Stomach (tissue), 9 donors: ENCODE data around the gene GLIS2. TPM values are rescaled to one million over a fixed set of nuclear protein-coding genes. Genes with fewer than 3 reads are reported as not detected.

ENCODE experiments used
- DNase-seq, 2 donors: peaks; one replicate each; pipeline versions ENCODE4 v3.0.0 to v3.0.0-alpha.2; 2013 to 2019
- H3K27ac ChIP-seq, 5 donors: fragments of 200-600 bp in 4 of 5; sonication (generic) in 4 of 5; one replicate each; pipeline ENCODE4 v1.5.1; 2013 to 2019; ENCODE audit warnings: mild to moderate bottlenecking in 1 of 5, moderate library complexity in 1 of 5
- H3K27me3 ChIP-seq, 3 donors: fragments of 200-600 bp; sonication (generic); one replicate each; pipeline ENCODE4 v1.5.1; 2017 to 2019; ENCODE audit warnings: mixed run types in 1 of 3
- H3K36me3 ChIP-seq, 4 donors: fragments of 200-600 bp; sonication (generic); 1 replicate in 3 of 4; 2 replicates in 1 of 4; pipeline ENCODE4 v1.5.1; 2016 to 2019
- H3K4me1 ChIP-seq, 4 donors: fragments of 200-600 bp; sonication (generic); one replicate each; pipeline ENCODE4 v1.5.1; 2016 to 2019
- H3K4me3 ChIP-seq, 4 donors: fragments of 200-600 bp; sonication (generic) in 3 of 4; one replicate each; pipeline ENCODE4 v1.5.1; 2016 to 2019; ENCODE audit warnings: mild to moderate bottlenecking in 1 of 4
- H3K9me3 ChIP-seq, 4 donors: fragments of 200-600 bp; sonication (generic); one replicate each; pipeline ENCODE4 v1.5.1; 2016 to 2019
- EP300 ChIP-seq: sonication (generic); formaldehyde crosslinking; IDR thresholded peaks from one replicate; pipeline ENCODE4 v1.6.1; 2017; ENCODE audit warnings: antibody characterized with exemption
- POLR2A ChIP-seq, 4 donors: fragments of 450-650 bp; IDR thresholded peaks; one replicate each; pipeline ENCODE4 v1.6.1; 2016; ENCODE audit warnings: antibody characterized with exemption in 4 of 4, control low read depth in 2 of 4, mild to moderate bottlenecking in 1 of 4, moderate library complexity in 1 of 4
- POLR2AphosphoS5 ChIP-seq, 3 donors: sonication (generic); formaldehyde crosslinking; IDR thresholded peaks; one replicate each; pipeline ENCODE4 v1.6.1; 2016; ENCODE audit warnings: antibody characterized with exemption in 3 of 3
- WGBS, 5 donors: extraction: QIAGEN DNeasy Blood & Tissue Kit in 3 of 5; methylation state at CpG; one replicate each; pipeline versions ENCODE4 v1.1.5 to v1.1.7; 2013 to 2018; 5-methylcytosine and 5-hydroxymethylcytosine counted together
- intact Hi-C: fragments of 100-400 bp; cut with DNase I; formaldehyde crosslinking; loops from one replicate; pipeline ENCODE4 v1.15.1; 2023; ENCODE audit warnings: low total_unique reads
- polyA plus RNA-seq, 3 donors: library from polyadenylated mRNA; stranded (reverse); fragments of 200-250 nt; gene quantifications; one replicate each; pipeline ENCODE4 v1.2.3, GENCODE V29; 2013
- total RNA-seq, 5 donors: library from RNA; depleted of rRNA; stranded (reverse); fragments of >200 nt; gene quantifications; one replicate each; pipeline versions ENCODE4 v1.1.0 to v1.2.3, GENCODE V29; 2014 to 2016
- TF ChIP-seq, protein P1 (sequence below), 7 experiments: fragments of 450-650 bp in 4 of 7; fragments of 200-600 bp in 3 of 7; sonication (generic) in 3 of 7; IDR thresholded peaks; one replicate each; pipeline ENCODE4 v1.5.1; 2016 to 2019; ENCODE audit warnings: antibody characterized with exemption in 7 of 7, control low read depth in 2 of 7, mild to moderate bottlenecking in 1 of 7
- donor health status: healthy with polysubstance abuse.
- donor health status: Bipolar disorder and iron deficiency.
- donor health status: healthy.

GLIS2 gene
- total and polyA plus RNA-seq, 8 donors: 3.2 to 21.0 (median 5.2) TPM

DNA sequence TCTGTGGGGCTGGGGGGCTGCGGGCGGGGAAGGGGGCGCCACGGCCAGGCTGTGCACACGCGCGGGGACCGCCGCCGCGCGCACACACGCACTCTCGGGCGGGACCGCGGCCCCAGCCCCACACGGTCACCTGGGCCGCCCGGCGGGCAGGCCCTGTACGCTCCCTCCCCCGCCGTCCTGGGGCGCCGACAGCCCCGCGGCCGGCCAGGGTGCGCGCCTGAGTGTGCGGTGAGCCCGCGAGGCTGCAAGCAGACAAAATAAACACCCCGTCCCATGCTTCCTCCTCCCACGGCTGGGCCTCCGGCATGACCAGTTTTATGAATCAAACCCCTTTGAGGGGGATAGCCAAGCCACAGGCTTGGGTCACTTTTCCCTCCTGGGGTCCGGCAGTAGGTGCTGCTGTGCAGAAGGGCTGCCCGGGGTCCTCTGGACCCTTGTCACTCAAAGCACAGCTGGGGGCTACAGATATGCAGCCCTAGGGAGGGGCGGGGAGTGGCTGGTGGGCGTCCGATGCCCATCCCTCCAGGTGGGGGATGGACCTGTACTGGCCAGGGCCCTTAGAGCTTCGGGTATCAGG is 56.2 kb downstream of the GLIS2 start:
- H3K36me3 ChIP-seq: peaks cover 0 to 8% (median 0%) of the 10 kb centered on the region in 4 donors
- TF ChIP-seq POLR2AphosphoS5 (IDR thresholded peaks at IDR 0.05) (no peak), EP300 (no peak), POLR2A (IDR thresholded peaks at IDR 0.05) (no peak)
- TF ChIP-seq, protein P1, sequence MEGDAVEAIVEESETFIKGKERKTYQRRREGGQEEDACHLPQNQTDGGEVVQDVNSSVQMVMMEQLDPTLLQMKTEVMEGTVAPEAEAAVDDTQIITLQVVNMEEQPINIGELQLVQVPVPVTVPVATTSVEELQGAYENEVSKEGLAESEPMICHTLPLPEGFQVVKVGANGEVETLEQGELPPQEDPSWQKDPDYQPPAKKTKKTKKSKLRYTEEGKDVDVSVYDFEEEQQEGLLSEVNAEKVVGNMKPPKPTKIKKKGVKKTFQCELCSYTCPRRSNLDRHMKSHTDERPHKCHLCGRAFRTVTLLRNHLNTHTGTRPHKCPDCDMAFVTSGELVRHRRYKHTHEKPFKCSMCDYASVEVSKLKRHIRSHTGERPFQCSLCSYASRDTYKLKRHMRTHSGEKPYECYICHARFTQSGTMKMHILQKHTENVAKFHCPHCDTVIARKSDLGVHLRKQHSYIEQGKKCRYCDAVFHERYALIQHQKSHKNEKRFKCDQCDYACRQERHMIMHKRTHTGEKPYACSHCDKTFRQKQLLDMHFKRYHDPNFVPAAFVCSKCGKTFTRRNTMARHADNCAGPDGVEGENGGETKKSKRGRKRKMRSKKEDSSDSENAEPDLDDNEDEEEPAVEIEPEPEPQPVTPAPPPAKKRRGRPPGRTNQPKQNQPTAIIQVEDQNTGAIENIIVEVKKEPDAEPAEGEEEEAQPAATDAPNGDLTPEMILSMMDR (IDR thresholded peaks at IDR 0.05): no peak
- peak in 1 of 2 donors; percentile 73 for DNase-seq
- intact Hi-C loops: no loop called here
- no peaks in the 10 kb centered on the region for H3K27me3 ChIP-seq
- H3K4me1 ChIP-seq: peaks cover 68 to 80% (median 76%) of the 10 kb centered on the region in 4 donors
- H3K4me3 ChIP-seq: peak overlapping the region; percentile 55 to 76 (median 66)
- WGBS, 5 donors: 2 to 7% (median 6%) methylated on average over 3 to 43 of the region's 43 CpGs; no CpG with 5 or more reads in 1 of the 5 donors
- H3K9me3 ChIP-seq: no peaks in the 10 kb centered on the region
- H3K27ac ChIP-seq: peak overlapping the region; percentile 72 to 93 (median 86)

GRCh38 chr16:4372578-4373355 is 56.9 kb downstream of the GLIS2 start:
- WGBS, 5 donors: 31 to 46% (median 43%) methylated on average over 5 to 10 of the region's 10 CpGs
- H3K36me3 ChIP-seq: peaks cover 0 to 1% (median 0%) of the 10 kb centered on the region in 4 donors
- H3K4me3 ChIP-seq: peak overlapping the region; percentile 55 to 76 (median 66)
- H3K27ac ChIP-seq: peak overlapping the region; percentile 72 to 93 (median 86)
- no peaks in the 10 kb centered on the region for H3K27me3 ChIP-seq
- peak; percentile 54 to 72 for DNase-seq
- TF ChIP-seq, protein P1 (IDR thresholded peaks at IDR 0.05): no peak
- TF ChIP-seq EP300 (no peak), POLR2AphosphoS5 (IDR thresholded peaks at IDR 0.05) (no peak), POLR2A (IDR thresholded peaks at IDR 0.05) (no peak)
- H3K9me3 ChIP-seq: no peaks in the 10 kb centered on the region
- peaks cover 75 to 87% (median 83%) of the 10 kb centered on the region in 4 donors for H3K4me1 ChIP-seq
- intact Hi-C loops: no loop called here

- Histone ChIP-seq H3K4me3 (peak overlapping the region; percentile 55 to 76 (median 66)), H3K27me3 (no peaks in the 10 kb centered on the region), H3K4me1 (peaks cover 82 to 94% (median 90%) of the 10 kb centered on the region in 4 donors), H3K36me3 (peaks cover 0 to 4% (median 0%) of the 10 kb centered on the region in 4 donors), H3K27ac (peak overlapping the region; percentile 72 to 93 (median 86)), H3K9me3 (no peaks in the 10 kb centered on the region)
- 18 to 32% (median 24%) methylated on average over 2 to 9 of the region's 9 CpGs for WGBS, 5 donors
- no peak for DNase-seq
- intact Hi-C loops: no loop called here
- TF ChIP-seq, protein P1 (IDR thresholded peaks at IDR 0.05): no peak
- TF ChIP-seq POLR2A (IDR thresholded peaks at IDR 0.05) (no peak), POLR2AphosphoS5 (IDR thresholded peaks at IDR 0.05) (no peak), EP300 (no peak)
Measured at GRCh38 chr16:4373356-4373908, 57.6 kb downstream of the GLIS2 start.
